HepG2 (cell line): Measurements from ENCODE around the gene CLBA1. TPM values are rescaled to one million over a fixed set of nuclear protein-coding genes. Genes with fewer than 3 reads are reported as not detected.

ENCODE experiments used
- CREB1 ChIP-seq, 2 experiments: fragments of 450-650 bp in 1 of 2; IDR thresholded peaks; 2 replicates each; pipeline ENCODE4 v1.6.1; 2016 to 2017; ENCODE audit warnings: control low read depth in 1 of 2, mild to moderate bottlenecking in 1 of 2, missing compliant biosample characterization in 1 of 2, missing genetic modification characterization in 1 of 2
- FOXC1 ChIP-seq: sonication (generic); formaldehyde crosslinking; IDR thresholded peaks from 2 replicates; pipeline ENCODE4 v1.8.0; 2022; ENCODE audit warnings: mild to moderate bottlenecking, missing genetic modification reagents, borderline replicate concordance
- HNRNPL ChIP-seq: fragments of 200-400 bp; formaldehyde crosslinking; IDR thresholded peaks from 2 replicates; pipeline ENCODE4 v1.6.1; 2017; ENCODE audit warnings: mild to moderate bottlenecking, low read depth, low read length
- HOXA9 ChIP-seq: sonication (generic); formaldehyde crosslinking; IDR thresholded peaks from 2 replicates; pipeline ENCODE4 v1.8.1; 2022; ENCODE audit warnings: missing genetic modification reagents, mild to moderate bottlenecking, moderate library complexity, borderline replicate concordance
- JUNB ChIP-seq: sonication (generic); formaldehyde crosslinking; IDR thresholded peaks from 2 replicates; pipeline ENCODE4 v1.8.0; 2022; ENCODE audit warnings: missing genetic modification reagents, mild to moderate bottlenecking, borderline replicate concordance
- MTA3 ChIP-seq: sonication (generic); formaldehyde crosslinking; IDR thresholded peaks from 2 replicates; pipeline ENCODE4 v1.4.0; 2020; ENCODE audit warnings: missing genetic modification reagents
- THRA ChIP-seq: sonication (generic); formaldehyde crosslinking; IDR thresholded peaks from 2 replicates; pipeline ENCODE4 v1.4.0; 2020; ENCODE audit warnings: missing genetic modification reagents, borderline replicate concordance
- ZNF362 ChIP-seq: sonication (generic); formaldehyde crosslinking; IDR thresholded peaks from 2 replicates; pipeline ENCODE4 v1.4.0; 2020; ENCODE audit warnings: missing genetic modification reagents, mild to moderate bottlenecking, borderline replicate concordance
- ZNF770 ChIP-seq: sonication (generic); formaldehyde crosslinking; IDR thresholded peaks from 2 replicates; pipeline ENCODE4 v1.5.0; 2020; ENCODE audit warnings: mild to moderate bottlenecking, missing genetic modification reagents
- polyA plus RNA-seq, 8 experiments: library from polyadenylated mRNA; depleted of rRNA in 3 of 8; stranded (reverse) in 7 of 8; unstranded in 1 of 8; fragments of >200 nt; fragmentation: Illumina TruSeq in 4 of 8; extraction: Trizol in 4 of 8; gene quantifications; 2 replicates each; pipeline versions ENCODE4 v1.2.1 to v1.2.3, GENCODE V29; 2011 to 2016; ENCODE audit warnings: low read depth in 4 of 8, missing spikeins in 1 of 8, mixed read lengths in 1 of 8; ENCODE audit not compliant: insufficient read depth in 1 of 8
- total RNA-seq, 5 experiments: library from RNA; depleted of rRNA; stranded (reverse); fragments of >200 nt; fragmentation: Illumina TruSeq; extraction: Trizol; gene quantifications; 2 replicates each; pipeline ENCODE4 v1.2.3, GENCODE V29; 2016; ENCODE audit warnings: low read depth in 1 of 5
- TF ChIP-seq, protein P1 (sequence below): sonication (generic); formaldehyde crosslinking; IDR thresholded peaks from 2 replicates; pipeline ENCODE4 v1.4.0; 2020; ENCODE audit warnings: low read depth, missing genetic modification reagents
- TF ChIP-seq, protein P2 (sequence below): sonication (generic); formaldehyde crosslinking; IDR thresholded peaks from 2 replicates; pipeline ENCODE4 v1.8.1; 2023; ENCODE audit warnings: missing genetic modification reagents, mild to moderate bottlenecking, borderline replicate concordance
- TF ChIP-seq, protein P3 (sequence below): sonication (generic); formaldehyde crosslinking; IDR thresholded peaks from 2 replicates; pipeline ENCODE4 v1.5.1; 2020; ENCODE audit warnings: missing genetic modification reagents, mild to moderate bottlenecking, borderline replicate concordance
- TF ChIP-seq, protein P4 (sequence below): sonication (generic); formaldehyde crosslinking; IDR thresholded peaks from 2 replicates; pipeline ENCODE4 v1.4.0; 2020; ENCODE audit warnings: low read depth, mild to moderate bottlenecking, missing genetic modification reagents

Gene CLBA1
- total and polyA plus RNA-seq, 2 of the 13 experiments (the other 11 are each of a cell fraction or from before 2014, with no cell fraction given), result 1.2 to 1.4 TPM

- no peak for TF ChIP-seq ZNF770 (CRISPR knock-in tag)
- TF ChIP-seq THRA (CRISPR knock-in tag), result no peak; the same call in 1 of the 2 replicates
- TF ChIP-seq, protein P1, sequence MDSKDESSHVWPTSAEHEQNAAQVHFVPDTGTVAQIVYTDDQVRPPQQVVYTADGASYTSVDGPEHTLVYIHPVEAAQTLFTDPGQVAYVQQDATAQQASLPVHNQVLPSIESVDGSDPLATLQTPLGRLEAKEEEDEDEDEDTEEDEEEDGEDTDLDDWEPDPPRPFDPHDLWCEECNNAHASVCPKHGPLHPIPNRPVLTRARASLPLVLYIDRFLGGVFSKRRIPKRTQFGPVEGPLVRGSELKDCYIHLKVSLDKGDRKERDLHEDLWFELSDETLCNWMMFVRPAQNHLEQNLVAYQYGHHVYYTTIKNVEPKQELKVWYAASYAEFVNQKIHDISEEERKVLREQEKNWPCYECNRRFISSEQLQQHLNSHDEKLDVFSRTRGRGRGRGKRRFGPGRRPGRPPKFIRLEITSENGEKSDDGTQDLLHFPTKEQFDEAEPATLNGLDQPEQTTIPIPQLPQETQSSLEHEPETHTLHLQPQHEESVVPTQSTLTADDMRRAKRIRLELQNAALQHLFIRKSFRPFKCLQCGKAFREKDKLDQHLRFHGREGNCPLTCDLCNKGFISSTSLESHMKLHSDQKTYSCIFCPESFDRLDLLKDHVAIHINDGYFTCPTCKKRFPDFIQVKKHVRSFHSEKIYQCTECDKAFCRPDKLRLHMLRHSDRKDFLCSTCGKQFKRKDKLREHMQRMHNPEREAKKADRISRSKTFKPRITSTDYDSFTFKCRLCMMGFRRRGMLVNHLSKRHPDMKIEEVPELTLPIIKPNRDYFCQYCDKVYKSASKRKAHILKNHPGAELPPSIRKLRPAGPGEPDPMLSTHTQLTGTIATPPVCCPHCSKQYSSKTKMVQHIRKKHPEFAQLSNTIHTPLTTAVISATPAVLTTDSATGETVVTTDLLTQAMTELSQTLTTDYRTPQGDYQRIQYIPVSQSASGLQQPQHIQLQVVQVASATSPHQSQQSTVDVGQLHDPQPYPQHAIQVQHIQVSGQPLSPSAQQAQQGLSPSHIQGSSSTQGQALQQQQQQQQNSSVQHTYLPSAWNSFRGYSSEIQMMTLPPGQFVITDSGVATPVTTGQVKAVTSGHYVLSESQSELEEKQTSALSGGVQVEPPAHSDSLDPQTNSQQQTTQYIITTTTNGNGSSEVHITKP (CRISPR knock-in tag), result no peak
- TF ChIP-seq ZNF362 (CRISPR knock-in tag), result no peak
- TF ChIP-seq, protein P2, sequence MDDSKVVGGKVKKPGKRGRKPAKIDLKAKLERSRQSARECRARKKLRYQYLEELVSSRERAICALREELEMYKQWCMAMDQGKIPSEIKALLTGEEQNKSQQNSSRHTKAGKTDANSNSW (CRISPR knock-in tag), result no peak; the same call in 1 of the 2 replicates
- 0 out of 2 replicates have a peak, but pooled peaks have one; percentile 8 for TF ChIP-seq FOXC1 (CRISPR knock-in tag)
- no peak for TF ChIP-seq MTA3 (CRISPR knock-in tag)
- TF ChIP-seq HNRNPL, result 0 out of 2 replicates have a peak, but pooled peaks have one; percentile 11
- TF ChIP-seq JUNB (CRISPR knock-in tag), result no peak
- TF ChIP-seq, protein P3, sequence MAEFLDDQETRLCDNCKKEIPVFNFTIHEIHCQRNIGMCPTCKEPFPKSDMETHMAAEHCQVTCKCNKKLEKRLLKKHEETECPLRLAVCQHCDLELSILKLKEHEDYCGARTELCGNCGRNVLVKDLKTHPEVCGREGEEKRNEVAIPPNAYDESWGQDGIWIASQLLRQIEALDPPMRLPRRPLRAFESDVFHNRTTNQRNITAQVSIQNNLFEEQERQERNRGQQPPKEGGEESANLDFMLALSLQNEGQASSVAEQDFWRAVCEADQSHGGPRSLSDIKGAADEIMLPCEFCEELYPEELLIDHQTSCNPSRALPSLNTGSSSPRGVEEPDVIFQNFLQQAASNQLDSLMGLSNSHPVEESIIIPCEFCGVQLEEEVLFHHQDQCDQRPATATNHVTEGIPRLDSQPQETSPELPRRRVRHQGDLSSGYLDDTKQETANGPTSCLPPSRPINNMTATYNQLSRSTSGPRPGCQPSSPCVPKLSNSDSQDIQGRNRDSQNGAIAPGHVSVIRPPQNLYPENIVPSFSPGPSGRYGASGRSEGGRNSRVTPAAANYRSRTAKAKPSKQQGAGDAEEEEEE (CRISPR knock-in tag), result no peak
- TF ChIP-seq CREB1 (IDR thresholded peaks at IDR 0.05), result peak; percentile 58; the same call in 1 of the 2 replicates
- peak; percentile 36; the same call in 1 of the 2 replicates for TF ChIP-seq CREB1 (CRISPR knock-in tag; IDR thresholded peaks at IDR 0.05)
- TF ChIP-seq HOXA9, result no peak
- TF ChIP-seq, protein P4, sequence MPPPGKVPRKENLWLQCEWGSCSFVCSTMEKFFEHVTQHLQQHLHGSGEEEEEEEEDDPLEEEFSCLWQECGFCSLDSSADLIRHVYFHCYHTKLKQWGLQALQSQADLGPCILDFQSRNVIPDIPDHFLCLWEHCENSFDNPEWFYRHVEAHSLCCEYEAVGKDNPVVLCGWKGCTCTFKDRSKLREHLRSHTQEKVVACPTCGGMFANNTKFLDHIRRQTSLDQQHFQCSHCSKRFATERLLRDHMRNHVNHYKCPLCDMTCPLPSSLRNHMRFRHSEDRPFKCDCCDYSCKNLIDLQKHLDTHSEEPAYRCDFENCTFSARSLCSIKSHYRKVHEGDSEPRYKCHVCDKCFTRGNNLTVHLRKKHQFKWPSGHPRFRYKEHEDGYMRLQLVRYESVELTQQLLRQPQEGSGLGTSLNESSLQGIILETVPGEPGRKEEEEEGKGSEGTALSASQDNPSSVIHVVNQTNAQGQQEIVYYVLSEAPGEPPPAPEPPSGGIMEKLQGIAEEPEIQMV (CRISPR knock-in tag), result no peak
Observed at GRCh38 chr14:105020815-105021655, 35.4 kb downstream of the CLBA1 start, which contains the start of gene CDCA4 (continued).
